Measurements from ENCODE around the gene CEP41.

Gene CEP41

DNA sequence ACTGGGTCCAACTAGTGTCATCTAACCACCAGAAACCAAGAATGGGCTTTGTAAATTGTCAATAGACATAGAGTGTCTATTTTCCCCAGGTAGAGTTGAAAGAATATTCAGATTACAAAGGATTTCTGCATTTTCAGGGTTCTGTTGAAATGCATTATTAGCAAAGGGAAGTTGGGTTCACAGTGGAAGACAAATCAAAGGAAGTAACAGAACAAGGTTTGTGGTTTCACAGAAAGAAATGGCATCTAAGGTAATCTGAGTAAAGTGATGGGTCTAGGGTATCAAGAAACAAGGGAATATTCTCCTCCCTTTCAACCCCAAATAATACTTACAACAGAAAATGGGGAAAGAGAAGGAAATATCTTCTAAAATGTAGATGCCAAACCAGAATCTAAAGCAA is 25.8 kb downstream of the CEP41 start:
- no peak for DNase-seq

DNA sequence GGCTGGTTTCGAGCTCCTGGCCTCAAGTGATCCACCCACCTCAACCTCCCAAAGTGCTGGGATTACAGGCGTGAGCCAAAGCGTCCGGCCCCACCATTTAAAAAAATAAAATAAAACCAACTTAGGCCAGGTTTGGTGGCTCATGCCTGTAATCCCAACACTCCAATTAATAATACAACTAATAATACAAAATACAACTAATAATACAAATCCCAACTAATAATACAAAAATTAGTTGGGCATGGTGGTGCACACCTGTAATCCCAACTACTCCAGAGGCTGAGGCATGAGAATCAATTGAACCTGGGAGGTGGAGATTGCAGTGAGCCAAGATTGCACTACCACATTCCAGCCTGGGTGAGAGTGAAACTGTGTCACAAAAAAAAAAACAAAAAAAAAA is 27.6 kb downstream of the CEP41 start:
- DNase-seq: no peak

- DNase-seq: no peak
Measured at GRCh38 chr7:130410868-130411541, 29.8 kb downstream of the CEP41 start.

DNA sequence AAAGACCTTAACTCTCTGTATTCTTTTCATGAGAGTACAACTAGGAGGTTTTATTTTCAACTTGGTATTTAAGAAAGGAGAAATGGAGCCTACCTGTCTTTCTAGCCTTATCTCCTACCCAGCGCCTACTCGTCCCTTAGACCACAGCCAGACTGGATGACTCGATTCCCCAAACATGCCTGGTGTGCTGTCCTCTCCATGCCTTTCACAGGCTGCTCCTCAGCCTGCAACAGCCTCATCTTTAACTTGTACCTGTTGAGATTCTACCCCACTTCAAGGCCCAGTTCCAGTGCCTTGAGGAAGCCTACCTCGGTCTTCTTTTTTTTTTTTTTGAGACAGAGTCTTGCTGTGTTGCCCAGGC is 31.1 kb downstream of the CEP41 start:
- no peak for DNase-seq

- no peak for DNase-seq
Measured at GRCh38 chr7:130409067-130409711, 31.6 kb downstream of the CEP41 start.

- no peak for DNase-seq
Measured at GRCh38 chr7:130405003-130405402, 35.8 kb downstream of the CEP41 start.

- DNase-seq: no peak
Measured at GRCh38 chr7:130401578-130401977, 39.2 kb downstream of the CEP41 start.

GRCh38 chr7:130401101-130401500 is 39.7 kb downstream of the CEP41 start:
- no peak for DNase-seq

DNA sequence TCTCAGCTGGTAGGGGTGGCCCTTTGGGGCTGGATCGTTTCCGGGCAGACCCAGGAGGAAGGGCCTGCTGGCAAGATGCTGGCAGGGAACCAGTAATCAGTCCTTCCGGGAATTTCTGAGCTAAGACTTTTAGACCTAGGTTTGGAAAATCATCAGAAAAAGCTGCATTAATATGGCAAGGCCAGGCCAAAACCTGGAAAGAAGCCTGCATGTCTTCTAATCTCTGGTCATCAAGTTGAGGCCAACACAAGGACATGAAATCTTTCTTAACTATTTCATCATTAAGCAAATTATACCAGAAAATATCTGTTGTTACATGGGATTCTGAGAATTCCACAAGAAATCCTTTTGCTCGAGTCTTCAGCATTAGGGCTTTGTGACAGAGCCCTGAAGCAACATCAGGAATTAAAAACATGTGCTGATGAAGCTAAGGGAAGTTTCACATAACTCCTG is 40.7 kb downstream of the CEP41 start:
- no peak for DNase-seq

- no peak for DNase-seq
Measured at GRCh38 chr7:130398526-130399090, 42.2 kb downstream of the CEP41 start.

GRCh38 chr7:130397758-130398073 is 43.1 kb downstream of the CEP41 start:
- no peak for DNase-seq

DNA sequence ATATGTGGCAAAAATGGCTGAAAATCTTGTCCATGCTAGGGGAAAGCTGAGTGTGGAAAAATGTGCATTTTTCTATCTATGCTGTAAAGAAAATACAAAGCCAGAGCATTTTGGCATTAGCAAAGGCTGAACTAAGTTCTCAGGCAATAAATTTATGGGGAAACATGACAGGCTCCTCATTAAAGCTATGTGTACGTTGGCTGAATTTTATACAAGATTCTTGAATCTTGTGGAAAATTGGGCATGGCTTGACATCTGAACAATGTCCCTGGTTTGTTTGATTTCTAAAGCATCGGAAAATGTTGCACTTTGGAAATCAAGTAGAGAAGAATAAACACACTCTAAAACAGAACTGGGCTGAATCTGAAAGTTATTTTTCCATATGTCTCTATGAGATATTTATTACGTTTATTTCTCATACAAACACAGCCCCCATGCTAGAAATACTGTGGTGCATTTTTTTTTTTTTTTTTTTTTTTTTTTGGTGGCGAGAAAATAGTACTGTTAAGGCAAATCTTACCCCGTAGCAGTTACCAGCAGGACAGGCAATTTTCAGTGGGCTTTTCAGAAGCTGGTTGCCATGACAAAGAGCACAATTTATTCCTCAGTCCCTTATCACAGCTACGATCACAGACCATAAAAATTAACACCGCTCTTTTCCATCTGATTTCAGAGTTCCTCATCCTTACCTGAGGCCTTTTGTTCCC is 43.6 kb downstream of the CEP41 start:
- DNase-seq: no peak

- DNase-seq: no peak
Measured at GRCh38 chr7:130396109-130396508, 44.7 kb downstream of the CEP41 start.

GRCh38 chr7:130395421-130395820 is 45.4 kb downstream of the CEP41 start:
- DNase-seq: no peak

DNA sequence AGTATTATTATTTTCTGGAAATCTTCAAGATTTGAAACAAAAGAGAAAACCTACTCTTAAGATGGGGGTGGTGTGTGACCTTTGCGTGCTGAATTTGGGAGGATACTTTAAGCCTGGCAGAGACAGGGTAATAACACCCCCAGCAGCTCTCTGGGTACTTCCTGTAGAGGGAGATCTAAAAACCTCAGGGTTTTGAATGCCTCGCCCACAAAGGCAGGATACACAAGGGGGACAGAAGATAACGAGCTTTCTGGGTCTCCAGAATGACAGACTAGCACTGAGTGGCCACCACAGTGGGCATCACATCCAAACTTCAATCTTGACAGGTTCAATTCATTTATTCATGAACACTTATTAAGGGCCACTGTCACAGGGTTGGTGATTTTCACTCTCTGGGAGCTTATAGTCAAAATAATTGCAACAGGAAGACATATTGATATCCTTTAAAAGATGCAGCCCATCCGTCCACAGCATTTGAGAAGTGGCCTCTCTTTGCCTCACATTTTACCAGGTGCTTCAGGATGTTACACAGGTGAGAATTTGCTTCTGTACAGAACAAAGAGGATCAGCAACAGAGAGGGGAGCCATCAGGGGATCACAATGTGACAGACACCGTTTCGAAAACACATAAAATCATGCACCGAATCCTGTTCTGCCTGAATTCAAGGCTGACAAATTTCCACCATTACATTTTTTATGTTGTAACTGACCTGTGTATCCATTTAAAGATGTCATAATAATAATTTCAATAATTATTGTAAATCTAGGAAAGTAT is 46.2 kb downstream of the CEP41 start:
- DNase-seq: no peak

GRCh38 chr7:130393841-130394411 is 46.9 kb downstream of the CEP41 start:
- DNase-seq: no peak

DNA sequence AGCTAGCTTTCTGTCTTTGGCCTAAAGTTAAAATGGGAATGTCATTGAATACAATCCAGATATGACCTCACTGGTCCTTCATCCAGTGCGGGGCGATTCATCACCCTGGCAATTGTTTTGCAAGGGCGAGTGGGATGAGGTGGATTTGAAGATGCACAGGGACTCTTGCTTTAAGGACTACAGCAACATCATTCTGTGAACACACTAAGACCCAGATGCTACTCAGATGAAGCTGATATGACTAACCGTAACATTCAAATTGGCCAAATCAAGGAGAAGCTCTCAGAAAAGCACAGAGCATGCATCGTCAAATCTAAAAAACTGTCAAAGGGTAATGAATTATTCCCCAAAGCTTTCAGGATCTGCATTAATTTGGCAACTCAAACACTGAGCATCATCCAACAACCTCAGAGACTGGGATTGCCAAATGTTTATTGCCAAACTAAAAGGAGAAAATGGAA is 47.7 kb downstream of the CEP41 start:
- DNase-seq: no peak

- DNase-seq: no peak
Measured at GRCh38 chr7:130390486-130390885, 50.3 kb downstream of the CEP41 start.

DNA sequence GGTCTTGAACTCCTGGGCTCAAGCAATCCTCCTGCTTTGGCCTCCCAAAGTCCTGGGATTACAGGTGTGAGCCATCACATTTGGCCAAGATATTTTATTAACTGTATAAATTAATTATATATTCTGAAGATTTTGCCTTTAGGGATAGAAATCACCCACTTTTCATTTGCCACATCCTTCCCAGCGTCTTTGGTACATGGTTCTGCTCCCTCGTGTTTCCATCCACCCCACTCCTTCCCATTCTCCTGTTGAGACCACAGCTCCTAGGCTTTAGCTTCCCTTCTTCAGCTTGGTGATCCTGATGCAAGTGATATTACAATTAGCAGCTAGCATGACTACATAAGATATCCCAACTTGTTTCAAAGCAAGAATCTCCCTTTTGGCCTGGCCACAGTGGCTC is 52.1 kb downstream of the CEP41 start:
- no peak for DNase-seq

DNA sequence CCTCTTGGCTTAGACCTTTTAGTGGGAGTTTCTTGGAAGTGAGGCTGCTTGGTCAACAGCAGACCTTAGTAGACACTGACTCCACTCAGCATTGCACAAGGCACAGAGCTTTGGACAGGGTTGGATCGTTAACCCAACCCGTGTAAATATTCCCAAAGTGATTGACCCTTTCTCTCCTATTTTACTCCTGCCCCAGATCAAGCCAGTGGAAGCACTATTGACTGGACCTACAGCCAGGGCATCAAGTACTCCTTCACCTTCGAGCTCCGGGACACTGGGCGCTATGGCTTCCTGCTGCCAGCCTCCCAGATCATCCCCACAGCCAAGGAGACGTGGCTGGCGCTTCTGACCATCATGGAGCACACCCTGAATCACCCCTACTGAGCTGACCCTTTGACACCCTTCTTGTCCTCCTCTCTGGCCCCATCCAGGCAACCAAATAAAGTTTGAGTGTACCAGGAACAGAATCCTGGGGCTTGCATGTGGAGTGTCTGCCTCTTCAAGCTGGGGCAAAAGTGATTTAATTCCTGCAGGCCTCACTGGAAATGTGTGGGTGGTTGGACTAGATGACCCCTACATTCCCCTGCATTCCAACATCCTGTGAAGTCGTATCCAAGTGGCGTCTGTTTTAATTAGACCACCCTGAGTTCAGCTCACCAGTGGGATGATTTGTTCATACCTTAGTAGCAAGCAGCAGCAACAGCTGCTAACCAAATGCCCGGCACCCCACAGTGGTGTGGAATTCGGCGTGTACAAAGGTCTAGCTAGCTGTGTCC is 53.0 kb downstream of the CEP41 start:
- DNase-seq: no peak

DNA sequence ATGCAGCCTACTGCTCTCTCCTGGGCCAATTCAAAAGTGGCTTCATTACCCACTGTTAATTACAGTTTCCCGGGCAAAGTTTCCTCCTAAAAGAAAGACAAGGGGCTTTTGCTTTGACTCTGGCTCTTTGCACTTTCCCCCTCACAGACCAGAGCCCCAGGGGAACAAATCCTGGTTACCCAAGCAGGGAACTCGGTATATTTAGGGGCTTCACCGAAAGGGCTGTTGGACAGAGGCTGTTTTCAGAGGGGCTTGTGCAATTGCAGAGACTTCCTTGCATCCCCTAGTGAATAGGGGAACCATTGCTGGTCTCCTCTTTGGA is 53.5 kb downstream of the CEP41 start:
- no peak for DNase-seq

- no peak for DNase-seq
Measured at GRCh38 chr7:130386876-130387275, 53.9 kb downstream of the CEP41 start.
